ENCODE results near the gene CERK.

Gene CERK

DNA sequence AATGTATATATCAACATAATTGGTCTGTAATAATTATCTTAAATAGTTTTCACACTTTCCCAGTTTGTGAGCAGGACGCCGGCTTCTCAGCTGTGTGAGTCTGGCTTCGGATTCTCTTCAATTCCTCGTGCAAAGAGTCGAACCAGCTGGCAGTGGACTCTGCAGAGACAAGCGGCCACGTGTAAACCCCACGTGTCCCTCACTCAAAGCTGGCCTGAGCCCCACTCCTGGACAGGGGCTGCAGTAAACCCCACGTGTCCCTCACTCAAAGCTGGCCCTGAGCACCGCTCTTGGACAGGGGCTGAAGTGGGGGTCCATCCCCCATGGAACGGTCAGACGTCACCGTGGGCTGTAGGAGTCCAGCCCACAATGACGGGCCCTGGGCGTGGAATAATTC is 51.0 kb downstream of the CERK start:
- TF ChIP-seq POLR2A (IDR thresholded peaks at IDR 0.05; ENCODE audit: low read length) (no peak), GATA1 (IDR thresholded peaks at IDR 0.05; ENCODE audit: low read depth, low read length) (no peak)
- DNase-seq: no peak

DNA sequence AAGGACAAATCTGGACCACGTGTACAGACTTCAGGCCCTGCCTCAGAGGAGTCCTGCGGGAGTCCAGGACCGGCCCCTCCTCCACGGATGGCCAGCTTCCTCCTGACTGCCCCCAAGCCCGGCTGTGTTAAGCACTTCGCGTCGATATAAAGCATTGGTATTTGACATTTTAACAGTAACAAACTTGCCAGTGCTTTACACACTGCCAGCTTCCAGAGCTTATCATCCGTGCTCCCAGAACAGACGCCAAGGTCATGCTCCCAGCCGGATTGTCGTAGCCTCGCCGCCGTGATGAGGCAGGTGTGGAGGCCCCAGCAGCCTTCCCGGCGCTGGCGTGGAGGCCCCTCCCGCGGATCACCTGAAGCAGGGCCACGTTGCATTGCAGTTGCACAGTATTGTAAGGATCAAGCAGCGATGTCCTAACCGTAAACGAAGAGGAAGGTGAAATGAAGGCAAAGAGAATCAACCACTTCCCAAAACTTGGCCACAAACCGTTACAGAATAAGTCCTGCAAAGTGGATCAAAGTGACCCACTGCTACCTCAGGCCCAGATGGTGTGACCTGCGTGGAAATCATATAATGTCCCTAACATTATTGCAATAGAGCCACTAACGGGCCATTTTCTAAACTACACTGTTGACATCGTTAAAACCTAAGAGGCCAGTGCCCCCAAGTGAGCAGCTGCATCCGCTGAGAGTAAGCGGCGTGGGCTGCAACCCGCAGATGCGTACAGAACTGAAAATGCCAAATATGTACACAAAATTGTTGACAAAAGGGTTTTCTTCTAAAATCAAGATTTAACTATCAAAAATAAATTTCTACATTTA is 51.6 kb downstream of the CERK start:
- TF ChIP-seq POLR2A (IDR thresholded peaks at IDR 0.05; ENCODE audit: low read length): no peak
- TF ChIP-seq GATA1 (IDR thresholded peaks at IDR 0.05; ENCODE audit: low read depth, low read length): no peak
- no peak for DNase-seq

- TF ChIP-seq POLR2A (IDR thresholded peaks at IDR 0.05; ENCODE audit: low read length) (no peak), GATA1 (IDR thresholded peaks at IDR 0.05; ENCODE audit: low read depth, low read length) (no peak)
- no peak for DNase-seq
Measured at GRCh38 chr22:46684706-46685105, 53.3 kb downstream of the CERK start.

DNA sequence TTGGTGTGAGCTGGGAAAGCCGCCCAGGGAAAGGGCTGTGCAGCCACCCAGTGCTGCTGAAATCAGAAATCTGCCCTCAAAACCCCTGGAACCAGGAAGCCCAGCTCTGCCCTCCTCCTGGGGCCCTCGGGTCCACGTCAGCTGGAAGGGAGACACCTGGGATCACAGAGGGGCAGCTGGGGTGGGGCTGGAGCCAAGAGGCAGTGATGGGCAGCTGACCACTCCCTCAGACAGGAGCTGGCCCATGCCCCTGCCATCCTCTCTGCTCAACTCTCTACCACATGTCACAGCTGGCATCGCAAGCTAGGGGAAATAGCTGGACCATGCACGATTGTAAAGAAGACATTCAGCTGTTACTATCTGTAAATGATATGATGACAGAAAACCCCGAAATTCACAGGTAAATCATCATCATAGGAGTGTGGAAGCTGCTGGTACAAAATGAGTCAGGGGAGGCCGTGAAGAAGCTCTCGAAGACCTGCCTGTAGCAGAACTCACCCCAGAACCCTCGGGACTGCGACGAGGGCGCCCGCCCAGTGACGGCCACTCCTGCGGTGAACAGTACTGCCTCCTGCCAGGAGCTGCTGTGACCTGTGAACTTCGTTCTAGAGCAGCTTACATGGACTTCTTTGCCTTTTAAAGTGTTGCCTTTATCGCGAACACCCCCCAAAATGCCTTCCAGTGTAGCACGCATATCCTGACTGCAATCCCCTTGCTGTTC is 55.9 kb downstream of the CERK start:
- TF ChIP-seq POLR2A (IDR thresholded peaks at IDR 0.05; ENCODE audit: low read length): no peak
- TF ChIP-seq GATA1 (IDR thresholded peaks at IDR 0.05; ENCODE audit: low read depth, low read length): no peak
- no peak for DNase-seq

GRCh38 chr22:46681010-46681409 is 57.0 kb downstream of the CERK start:
- TF ChIP-seq GATA1 (IDR thresholded peaks at IDR 0.05; ENCODE audit: low read depth, low read length) (no peak), POLR2A (IDR thresholded peaks at IDR 0.05; ENCODE audit: low read length) (no peak)
- DNase-seq: peak in 1 of 2 experiments; percentile 16

GRCh38 chr22:46679706-46680269 is 58.3 kb downstream of the CERK start:
- no peak for TF ChIP-seq GATA1 (IDR thresholded peaks at IDR 0.05; ENCODE audit: low read depth, low read length)
- TF ChIP-seq POLR2A (IDR thresholded peaks at IDR 0.05; ENCODE audit: low read length): no peak
- no peak for DNase-seq

DNA sequence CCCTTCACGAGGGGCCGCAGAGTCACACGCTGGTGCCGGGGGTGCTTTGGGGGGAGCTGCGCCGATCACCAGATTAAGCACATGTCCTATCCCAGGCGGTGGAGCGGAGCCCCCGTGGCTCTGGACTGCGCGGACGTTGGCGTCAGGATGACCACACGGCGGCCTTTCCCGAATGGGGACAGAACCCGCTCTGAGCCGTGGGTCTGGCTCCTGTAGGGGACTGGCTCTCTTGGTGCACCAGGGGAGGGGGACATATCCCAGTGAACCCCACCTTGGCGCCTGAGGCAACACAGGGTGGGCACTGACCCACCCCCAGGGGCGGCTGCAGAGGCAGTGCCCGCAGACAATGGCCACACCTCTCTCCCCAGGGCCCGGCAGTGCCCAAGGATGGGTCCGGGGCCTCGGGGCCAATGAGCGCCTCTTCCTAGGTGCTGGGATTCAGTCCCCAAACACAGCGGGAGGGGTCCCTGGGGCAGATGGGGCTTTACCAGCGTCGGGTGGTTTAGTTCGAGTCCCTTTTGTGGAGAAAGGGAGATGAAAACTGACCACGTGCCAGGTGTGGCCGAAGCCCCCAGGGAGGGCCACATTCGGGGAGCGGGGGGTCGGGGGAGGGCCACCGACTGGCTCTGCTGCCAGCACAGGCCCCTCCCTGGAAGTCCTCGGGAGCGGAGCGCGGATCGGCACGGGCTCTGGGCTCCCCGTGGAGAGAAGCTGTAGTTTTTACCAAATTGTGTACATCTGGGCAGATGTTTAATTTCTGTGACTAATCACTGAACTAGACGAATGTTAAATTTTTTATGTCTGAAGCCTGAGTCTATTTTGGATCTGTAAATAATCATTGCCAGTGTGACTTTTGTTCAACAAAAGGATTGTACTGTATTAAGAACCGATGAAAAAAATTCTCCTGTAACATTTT is 59.0 kb downstream of the CERK start:
- TF ChIP-seq GATA1 (IDR thresholded peaks at IDR 0.05; ENCODE audit: low read depth, low read length): no peak
- TF ChIP-seq POLR2A (IDR thresholded peaks at IDR 0.05; ENCODE audit: low read length): no peak
- DNase-seq: no peak

DNA sequence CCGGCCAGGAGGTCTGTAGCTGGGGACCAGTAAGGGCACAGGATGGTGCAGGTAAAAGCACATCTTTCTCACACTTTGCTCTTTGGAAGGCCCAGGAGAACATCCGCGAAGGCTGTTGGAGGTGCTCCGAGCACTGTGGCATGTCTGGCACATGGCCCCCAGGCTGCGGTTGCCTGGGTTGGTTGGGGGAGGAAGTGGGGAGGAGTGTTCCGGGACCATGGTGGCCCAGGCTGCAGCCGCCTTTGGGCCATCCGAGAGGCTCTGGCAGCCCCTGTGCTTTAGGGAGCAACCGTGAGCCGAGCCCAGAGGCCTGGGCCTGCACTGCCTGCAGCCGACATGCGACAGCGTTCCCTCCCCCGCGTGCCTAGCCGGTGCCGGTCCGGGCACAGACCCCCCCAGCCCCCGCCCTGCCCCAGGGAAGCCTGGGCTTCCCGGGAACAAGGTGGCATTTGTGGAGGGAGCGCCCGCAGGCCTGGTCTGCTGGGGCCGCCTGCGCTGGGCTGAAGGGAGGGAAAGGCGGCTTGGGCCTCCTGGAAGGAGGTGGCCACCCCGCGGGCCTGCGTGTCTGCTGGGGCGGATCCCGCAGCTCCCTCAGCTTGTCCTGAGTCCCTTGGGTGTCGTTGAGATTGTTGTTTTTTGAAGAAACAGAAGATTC is 59.9 kb downstream of the CERK start:
- DNase-seq: no peak
- TF ChIP-seq POLR2A (IDR thresholded peaks at IDR 0.05; ENCODE audit: low read length): no peak
- TF ChIP-seq GATA1 (IDR thresholded peaks at IDR 0.05; ENCODE audit: low read depth, low read length): no peak

- TF ChIP-seq POLR2A (IDR thresholded peaks at IDR 0.05; ENCODE audit: low read length) (no peak), GATA1 (IDR thresholded peaks at IDR 0.05; ENCODE audit: low read depth, low read length) (no peak)
- DNase-seq: no peak
Measured at GRCh38 chr22:46677323-46678002, 60.6 kb downstream of the CERK start.

DNA sequence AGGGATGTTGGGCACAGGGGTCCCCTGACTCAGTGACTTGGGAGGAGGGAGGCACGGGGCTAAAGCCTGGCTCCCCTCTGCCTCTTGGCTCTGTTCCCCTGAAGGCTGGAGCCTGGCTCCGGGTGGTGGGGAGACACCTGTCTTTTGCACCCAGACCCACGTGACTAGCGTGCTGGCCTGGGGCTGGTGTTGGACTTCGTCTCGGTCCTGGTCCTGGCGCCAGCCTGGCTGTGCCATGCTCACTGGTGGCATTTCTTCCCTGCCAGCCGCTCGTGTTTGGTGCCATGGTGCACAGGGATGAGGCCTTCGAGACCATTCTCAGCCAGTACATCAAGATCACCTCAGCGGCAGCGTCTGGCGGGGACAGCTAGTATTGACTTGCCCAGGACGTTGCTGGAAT is 61.2 kb downstream of the CERK start:
- DNase-seq: no peak
- TF ChIP-seq POLR2A (IDR thresholded peaks at IDR 0.05; ENCODE audit: low read length) (no peak), GATA1 (IDR thresholded peaks at IDR 0.05; ENCODE audit: low read depth, low read length) (no peak)

GRCh38 chr22:46676479-46676878 is 61.6 kb downstream of the CERK start:
- DNase-seq: no peak
- TF ChIP-seq POLR2A (IDR thresholded peaks at IDR 0.05; ENCODE audit: low read length) (no peak), GATA1 (IDR thresholded peaks at IDR 0.05; ENCODE audit: low read depth, low read length) (no peak)

GRCh38 chr22:46675938-46676337 is 62.1 kb downstream of the CERK start:
- no peak for TF ChIP-seq GATA1 (IDR thresholded peaks at IDR 0.05; ENCODE audit: low read depth, low read length)

GRCh38 chr22:46675479-46675878 is 62.6 kb downstream of the CERK start:
- DNase-seq: no peak
- TF ChIP-seq GATA1 (IDR thresholded peaks at IDR 0.05; ENCODE audit: low read depth, low read length): no peak
- TF ChIP-seq POLR2A (IDR thresholded peaks at IDR 0.05; ENCODE audit: low read length): no peak

More at GRCh38 chr22:46675938-46676337, 62.1 kb downstream of the CERK start:
- DNase-seq: no peak
